NK-92 treated with Interleukin-12 subunit alpha and Interleukin-12 subunit beta, amount 100 ng/mL, for 24 hours (cell line): ENCODE measurements around the gene OBP2A.
"Not testable (repeated sequence)": the region's sequence is repeated elsewhere in the genome, so short reads cannot be mapped to it uniquely, and the experiment has no call there.

ENCODE experiments used
- DNase-seq: peaks from one replicate; lab custom pipeline; 2025; lab: John Stamatoyannopoulos, UW

The OBP2A gene

DNA sequence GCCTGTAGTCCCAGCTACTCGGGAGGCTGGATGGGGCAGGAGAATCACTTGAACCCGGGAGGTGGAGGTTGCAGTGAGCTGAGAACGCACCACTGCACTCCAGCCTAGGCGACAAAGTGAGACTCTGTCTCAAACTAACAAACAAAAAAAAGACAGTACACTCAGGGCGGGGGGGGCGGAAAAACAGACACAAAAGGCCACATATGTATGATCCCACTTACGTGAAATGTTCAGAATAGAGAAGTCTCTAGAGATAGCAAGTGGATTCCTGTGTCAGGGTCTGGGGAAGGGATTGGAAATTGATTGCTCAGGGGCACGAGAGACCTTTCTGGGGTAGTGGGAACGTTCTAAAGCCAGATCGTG is 33.7 kb upstream of the OBP2A start:
- no peak for DNase-seq

DNA sequence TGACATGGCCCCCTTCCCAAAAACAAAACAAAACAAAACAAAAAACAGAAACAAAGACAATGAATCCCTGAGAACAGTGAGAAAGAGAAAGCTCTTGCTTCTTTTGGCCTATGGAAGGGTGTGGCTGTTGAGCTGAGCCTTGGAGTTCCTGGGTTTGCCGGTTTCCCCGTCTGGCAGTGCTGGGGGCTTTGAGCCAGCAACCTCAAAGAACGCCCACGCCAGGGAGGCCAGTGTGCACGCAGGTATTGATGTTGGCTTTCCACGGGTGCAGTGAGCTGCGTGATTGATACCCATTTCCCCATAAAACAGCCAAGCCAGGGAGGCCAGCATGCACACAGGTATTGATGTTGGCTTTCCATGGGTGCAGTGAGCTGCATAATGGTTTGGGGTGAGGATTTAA is 33.0 kb upstream of the OBP2A start:
- no peak for DNase-seq

DNA sequence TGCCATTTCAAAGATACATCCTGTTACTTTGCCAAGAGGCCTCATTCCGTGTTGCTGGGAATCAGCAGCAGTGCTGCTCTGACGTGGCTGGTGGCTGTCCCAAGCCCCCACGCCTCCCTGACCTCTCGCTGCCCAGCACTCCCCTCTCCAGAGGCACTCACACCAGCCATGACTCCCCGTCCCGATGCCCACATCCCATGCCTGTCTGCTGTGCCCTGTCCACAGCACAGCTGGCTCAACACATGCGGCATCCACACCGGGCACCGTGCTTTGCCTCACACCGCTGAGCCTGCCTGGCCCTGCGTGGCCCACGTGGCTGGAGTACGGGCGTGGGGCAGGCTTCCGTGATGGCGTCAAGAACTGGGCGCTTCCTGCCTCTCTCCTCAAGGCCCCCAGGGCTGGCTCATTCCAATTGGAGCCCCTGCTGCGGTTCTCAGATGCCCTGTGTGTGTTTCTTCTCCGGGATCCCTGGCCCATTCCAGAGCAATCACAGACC is 32.5 kb upstream of the OBP2A start:
- DNase-seq = no peak

DNA sequence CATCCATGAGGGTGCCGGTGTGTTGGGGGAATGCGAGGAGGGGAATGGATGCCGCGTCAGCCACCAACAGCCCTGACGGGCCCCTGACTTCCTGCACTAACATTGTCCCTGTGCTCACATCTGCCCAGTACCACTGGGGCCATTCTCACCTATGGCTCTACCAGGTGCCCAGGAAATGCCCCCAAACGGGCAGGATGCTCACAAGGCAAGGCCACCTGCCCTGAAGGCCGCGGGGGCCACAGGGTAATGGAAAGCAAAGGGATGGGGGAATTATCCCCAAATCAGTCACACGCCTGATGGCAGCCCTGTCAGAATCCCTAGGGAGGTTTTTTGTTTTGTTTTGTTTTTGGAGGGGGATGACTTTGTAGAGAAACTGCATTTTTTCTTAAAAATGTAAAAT is 32.0 kb upstream of the OBP2A start:
- DNase-seq = not testable (repeated sequence)

DNA sequence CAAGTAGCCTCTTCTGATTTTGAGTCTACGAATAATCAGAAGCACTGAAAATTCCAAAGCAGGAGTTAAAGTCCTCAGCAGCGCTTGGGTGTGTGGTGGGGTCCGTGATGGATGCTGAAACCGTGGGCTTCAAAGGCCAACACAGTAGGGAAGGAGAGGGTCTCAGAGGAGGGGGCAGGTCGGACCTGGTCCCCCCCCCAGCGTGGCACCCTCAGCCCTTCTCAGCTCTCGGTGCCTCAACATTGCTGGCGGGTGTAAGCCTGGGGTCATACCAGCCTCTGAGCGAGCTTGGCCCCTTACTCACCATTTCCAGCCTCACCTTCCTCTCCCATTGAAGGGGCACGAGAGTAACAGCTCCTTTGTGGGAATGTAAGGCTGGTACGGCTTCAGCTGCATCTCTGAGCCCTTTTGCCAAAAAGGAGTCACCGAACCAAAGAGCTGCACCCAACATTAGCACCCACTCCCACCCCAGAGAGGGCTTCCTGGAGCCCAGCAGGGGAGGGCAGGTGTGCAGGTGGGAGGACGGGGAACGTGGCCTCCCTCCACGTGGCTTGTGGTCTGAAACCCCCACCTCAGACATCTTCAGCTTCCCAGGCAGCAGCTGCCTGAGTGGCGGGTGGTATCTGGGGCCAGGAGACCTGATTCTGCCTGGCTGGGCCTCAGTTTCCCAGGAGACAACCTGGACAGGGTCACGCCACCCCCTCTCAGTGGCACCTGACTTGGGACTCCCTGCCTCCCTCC is 31.4 kb upstream of the OBP2A start:
- DNase-seq = no peak

DNA sequence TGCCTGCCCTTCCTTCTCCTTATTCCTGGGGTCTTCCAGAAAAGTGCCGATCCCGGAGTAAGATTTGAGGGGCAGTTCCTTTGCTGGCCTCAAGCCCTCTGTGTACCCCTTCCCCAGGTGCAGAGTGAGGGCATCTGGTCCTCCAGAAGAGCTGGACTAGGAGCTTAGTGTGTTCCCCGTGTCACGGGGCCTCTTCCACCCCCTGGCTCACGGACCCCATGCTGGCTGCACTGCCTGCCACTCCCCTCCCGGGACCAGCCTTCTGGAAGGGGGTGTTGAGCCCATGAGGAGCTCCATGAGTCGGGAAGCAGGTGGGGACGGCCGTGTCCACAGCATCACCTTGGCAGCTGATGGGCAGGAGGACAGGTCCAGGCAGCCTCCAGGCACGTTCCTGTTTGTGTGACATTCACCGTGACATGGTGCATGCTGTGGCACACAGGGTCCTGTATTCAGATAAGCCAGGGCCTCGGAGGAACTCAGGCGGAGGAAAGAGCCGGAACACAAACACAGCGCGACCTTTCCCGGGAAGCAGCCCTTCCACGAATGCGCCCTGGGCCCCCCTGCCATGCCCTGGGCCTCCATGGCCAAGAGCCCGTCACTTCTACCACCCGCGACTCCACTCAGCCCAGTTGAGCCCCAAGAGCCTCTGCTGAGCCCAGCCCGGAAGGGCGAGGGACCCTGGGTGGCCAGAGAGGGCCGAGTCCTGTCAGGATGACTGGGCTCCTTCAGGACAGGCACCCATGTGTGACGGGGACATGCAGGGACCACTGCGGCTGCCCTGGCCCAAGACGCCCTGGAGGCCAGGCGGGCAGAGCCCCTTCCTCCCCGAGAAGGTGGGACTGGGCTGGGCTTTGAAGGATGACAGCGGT is 30.6 kb upstream of the OBP2A start:
- no peak for DNase-seq

DNA sequence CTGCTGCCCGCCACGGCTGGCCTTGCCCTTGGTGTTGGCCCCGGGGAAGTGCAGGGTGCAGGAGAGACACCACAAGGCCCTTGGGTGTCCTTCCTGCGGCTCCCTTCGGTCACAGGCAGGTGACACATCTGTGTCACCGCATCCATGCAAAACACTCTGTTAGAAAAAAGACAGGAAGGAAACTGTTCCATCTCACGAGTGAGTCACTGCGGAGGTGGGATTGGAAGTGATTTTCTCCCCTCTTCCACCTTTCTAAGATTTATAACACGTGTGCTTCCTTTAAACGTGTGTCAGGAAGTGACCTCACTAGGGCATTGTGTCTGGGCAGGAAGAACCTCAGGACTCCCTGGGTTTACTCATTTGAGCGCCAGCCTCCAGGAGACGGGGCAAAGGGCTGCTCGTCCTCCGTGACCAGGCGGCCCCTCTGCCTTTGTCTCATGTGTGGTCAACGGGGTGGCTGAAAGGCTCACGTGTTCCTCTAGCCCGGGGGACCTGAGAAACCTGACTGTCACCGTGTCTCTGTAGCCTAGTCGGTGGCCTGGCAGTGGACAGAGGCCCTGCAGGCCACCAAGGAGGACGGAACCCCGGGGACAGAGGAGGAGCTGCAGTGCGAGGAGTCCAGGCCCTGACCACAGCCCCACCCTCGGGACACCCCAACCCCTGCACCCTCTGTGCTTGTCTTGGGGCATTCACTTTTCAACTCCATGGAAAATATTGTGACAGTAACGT is 29.6 kb upstream of the OBP2A start:
- DNase-seq = no peak

DNA sequence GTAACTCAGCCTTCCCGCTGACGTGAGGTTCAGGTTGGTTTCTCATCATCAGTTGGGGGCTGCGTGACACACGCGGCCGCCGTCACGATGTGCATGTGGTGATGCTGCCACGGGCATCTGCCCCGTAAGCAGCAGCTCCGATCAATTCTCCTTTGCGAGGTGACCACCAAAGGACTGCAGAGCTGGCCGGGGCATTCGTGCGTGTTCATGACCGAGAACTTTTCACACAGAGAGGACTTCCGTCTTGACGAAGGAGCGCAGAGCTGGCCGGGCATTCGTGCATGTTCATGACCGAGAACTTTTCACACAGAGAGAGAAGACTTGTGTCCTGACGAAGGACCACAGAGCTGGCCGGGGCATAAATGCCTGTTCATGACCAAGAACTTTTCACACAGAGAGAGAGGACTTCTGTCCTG is 28.5 kb upstream of the OBP2A start:
- DNase-seq = no peak

DNA sequence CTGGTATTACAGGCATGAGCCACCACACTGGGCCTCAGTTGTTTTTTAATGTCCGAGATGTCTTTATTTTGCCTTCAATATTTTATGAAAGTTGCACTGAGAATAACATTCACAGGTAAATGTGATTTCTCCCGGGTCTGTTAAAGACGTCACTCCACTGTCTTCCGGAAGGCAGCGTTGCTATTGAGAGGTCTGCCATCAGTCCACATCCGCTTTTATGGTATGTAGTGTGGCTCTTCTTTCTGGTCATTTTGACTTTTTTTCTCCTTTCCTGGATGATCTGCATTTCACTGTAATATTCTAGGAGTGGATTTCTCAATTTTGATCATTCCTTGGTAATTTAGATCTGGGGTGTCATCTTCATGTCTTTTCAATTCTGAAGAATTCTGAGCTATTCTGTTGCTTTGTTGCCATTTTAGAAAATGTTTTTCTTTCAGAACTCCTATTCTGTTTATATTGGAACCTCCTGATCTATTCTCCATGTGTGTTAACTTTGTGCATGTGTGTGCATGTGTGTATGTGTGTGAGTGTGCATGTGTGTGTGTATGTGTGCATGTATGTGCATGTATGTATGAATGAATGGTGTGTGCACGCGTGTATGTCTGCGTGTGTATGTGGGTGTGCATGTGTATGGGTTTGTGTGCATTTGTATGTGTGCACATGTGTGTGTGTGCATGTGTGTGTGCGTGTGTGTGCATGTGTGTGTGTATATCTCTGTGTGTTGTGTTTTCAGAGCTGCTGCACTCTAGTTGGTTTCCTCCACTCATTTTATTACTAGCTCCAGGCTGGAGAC is 26.6 kb upstream of the OBP2A start:
- no peak for DNase-seq

DNA sequence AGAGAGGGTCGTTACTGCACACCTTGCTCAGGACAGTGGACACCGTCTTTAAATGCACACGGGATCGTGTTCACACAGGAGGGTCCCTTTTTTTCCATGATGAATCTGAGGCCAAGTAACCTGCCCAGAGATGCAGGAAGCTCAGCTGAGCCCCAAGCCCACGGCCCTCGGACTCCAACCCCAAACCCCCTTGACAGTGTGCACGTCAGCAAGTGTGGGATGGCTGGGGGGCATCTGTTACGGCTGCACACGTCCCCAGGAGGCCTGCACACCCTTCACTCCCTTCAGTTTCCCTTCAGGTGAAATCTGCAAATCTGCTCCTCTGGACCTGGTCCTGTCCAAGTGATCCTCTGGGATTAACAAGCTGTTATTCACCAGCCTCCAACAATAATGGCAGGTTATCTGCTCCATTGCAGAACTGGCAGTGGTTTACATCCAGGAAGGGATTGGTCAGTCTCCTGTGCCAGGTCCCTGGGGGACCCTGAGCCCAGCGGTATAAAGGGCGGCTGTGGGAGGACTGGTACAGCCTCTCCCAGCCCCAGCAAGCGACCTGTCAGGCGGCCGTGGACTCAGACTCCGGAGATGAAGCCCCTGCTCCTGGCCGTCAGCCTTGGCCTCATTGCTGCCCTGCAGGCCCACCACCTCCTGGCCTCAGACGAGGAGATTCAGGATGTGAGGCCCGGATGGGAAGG is 24.9 kb upstream of the OBP2A start, which contains the start of gene LCN1:
Gene LCN1, plus strand, starts transcription at position 525 of the 692 bp plus-strand sequence. Its CDS starts 58 bp downstream, at position 583.
- no peak for DNase-seq

DNA sequence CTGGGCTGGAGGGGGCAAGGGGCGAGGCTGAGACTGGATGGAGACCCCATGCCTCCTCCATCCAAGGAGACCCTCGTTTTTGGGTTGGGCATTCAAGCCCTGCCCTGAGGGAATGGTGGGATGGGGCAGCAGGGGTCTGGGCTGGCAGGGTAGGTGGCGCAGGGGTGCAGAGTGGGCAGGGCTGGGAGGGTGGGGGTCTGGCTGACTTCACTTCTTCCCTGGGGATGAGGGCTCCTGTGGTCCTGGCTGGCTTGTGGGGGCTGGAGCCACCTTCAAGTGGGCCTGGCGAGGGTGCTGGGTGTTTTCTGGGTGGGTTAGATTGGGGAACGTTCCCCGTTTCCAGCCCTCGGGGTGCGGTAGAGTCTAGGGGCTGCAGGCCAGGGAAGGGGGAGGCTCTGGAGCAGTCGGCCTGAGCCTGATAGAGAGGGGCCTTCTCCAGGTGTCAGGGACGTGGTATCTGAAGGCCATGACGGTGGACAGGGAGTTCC is 24.3 kb upstream of the OBP2A start:
- DNase-seq = no peak

DNA sequence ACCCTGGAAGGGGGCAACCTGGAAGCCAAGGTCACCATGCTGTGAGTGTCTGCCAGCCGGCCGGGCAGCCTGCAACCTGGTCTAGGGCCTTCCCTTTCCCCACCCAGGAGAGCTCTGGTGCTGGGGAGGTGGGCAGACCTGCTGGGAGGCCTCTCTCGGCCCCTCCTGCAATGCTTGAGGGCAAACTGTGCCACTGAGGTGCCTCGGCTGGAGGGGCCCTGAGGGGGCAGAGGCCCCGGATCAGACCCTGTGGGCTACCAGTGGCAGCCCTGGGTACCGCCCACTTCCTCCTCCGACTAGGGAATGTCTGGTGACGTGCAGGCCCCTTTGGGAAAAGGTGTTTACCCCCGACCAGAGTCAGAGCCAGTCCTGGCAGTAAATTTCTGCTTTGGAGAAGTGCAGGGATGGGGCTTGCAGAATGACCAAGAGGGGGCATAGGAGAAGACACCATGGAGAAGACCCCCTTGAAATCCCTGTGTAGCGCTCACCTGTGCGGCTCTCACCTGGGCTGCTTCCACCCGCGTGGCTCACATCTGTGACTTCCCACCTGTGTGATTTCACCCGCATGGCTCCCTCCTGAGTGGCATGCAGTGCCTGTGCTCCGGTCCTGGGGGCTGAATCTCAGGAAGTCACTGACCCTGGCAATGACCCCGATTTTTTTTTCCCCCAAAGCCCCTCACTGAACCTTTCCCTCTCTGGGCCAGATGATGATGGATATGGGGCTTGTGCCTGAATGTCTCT is 23.6 kb upstream of the OBP2A start:
- DNase-seq = no peak

DNA sequence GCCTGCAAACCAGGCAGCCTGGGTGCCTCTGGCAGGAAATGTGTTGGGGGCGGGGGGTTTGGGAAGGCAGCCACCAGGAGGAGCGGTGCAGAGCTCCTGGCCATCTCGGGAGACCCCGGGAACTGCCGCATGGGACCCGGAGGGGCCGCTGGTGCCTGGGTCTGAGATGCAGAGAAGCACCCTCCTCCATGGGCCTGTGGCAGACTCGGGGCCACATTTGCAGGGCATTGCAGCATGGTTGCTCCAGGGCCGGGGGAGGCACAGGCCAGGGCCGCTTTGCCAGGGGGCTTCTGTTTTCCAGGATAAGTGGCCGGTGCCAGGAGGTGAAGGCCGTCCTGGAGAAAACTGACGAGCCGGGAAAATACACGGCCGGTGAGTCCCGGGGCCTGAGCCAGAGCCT is 23.0 kb upstream of the OBP2A start:
- DNase-seq = no peak

DNA sequence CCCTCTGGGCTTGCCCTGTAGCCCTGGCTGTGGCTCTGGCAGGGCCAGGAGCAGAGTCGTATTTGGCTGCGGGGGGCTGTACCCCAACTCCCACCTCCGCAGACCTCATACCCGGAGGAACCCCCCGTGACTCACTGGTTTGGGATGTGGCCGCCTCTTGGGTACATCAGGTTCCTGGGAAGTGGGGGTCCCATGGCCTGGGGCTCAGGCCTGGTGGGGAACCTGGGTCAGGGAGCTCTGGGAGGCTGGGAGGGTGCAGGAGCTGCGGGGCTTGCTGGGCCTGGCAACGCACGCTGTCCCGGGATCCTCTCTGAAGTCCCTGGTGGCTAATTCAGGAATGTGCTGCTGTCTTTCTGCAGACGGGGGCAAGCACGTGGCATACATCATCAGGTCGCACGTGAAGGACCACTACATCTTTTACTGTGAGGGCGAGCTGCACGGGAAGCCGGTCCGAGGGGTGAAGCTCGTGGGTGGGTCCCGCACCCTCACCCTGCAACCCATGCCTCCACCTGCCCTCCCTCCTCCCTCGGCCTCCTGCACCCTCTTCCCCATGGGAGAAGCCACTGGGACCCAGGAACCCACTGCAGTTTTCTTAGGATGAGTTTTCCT is 22.3 kb upstream of the OBP2A start:
- no peak for DNase-seq

DNA sequence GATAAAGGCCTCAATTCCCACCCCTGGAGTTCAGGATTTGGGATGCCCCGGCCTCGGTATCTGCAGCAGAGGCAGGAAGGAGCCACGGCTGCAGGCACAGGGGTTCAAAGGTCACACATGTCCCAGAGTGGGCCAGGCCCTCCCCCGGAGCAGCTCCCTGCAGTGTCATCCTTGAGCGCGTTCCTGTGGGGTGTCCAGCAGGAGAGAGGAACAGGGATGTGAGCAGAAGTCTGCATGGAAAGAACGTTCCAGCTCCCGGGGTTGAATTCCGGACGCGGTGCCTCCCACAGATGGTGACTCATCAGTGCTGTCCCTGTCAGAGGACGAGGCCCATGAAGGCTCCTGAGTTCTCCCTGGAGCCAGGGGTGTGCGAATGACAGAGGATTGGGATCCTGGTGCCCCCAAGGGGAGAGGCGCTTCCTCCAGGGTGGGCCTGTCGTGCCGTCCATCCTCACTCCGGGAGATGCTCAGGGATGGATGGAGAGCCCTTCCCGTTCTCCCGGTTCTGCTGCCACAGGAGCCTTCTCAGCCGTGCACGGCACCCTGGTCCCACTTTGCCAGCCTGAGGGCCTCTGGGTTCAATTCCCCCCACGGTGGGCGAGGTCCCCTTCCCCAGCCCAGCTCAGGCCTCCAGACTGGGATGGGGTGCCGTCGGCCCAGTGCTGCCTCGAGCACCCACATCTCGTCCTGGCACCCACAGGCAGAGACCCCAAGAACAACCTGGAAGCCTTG is 21.6 kb upstream of the OBP2A start:
- DNase-seq = no peak

DNA sequence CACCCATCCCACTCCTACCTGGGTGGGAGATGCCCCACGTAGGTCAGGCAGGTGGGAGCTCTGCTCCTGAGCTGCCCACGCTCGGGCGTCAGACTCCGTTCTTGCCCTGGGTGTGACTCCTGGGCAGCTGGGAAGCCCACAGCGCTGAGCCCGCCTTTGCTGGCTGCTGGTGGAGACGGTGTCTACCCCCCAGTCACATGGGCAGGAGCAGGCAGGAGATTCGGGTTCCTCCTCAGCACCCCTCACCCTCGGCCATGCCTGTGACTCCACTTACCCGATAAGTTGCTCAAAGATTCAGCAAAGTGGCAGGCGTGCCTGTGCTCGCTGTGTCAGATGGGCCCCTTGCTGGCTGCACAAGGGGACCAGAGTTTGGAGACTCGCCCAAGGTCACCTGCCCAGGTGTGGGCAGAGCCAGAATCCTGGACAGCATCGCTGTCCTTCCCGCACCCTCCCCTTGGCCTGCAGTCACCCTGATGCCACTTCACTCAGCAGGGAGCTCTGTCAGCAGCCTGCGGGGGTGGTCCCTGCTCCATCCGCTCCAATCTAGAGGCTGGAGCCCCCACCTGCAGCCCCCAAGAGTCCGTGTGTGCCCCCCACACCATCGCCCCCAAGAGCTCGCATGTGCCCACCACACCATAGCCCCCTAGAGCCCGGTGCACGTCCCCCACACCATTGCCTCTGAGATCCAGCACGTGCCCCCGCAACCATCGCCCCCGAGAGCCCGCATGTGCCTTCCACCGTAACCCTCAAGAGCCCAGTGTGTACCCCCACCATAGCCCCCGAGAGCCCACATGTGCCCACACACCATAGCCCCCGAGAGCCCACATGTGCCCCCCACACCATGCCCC is 20.5 kb upstream of the OBP2A start:
- no peak for DNase-seq

DNA sequence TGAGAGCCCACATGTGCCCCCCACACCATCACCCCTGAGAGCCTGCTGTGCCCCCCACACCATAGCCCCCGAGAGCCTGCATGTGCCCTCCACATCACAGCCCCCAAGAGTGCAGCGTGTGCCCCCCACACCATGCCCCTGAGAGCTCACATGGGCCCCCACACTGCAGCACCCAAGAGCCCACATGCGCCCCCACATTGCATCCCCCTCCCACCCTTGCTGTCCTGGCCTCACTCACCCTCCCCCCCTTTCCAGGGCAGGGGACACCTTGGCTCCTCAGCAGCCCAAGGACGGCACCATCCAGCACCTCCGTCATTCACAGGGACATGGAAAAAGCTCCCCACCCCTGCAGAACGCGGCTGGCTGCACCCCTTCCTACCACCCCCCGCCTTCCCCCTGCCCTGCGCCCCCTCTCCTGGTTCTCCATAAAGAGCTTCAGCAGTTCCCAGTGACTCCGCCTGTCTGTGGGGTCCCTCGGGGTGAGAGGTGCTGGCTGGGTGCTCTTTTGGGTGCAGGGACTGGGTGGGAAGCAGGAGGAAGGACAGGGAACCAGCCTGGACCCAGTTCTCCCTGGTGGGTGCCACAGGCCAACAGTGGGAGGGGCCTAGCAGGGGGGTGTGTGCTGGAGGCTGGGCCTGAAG is 19.7 kb upstream of the OBP2A start:
- DNase-seq = no peak
